ENCODE data around the gene ZNF133. TPM values are rescaled to one million over a fixed set of nuclear protein-coding genes. Genes with fewer than 3 reads are reported as not detected.
A peak's percentile ranks its signal among the peaks of the same experiment; 100 is the strongest.

ZNF133 gene
- total RNA-seq, 1 experiment from 2014 or later: 16.3 TPM

- peaks cover 6% of the 10 kb centered on the region; the same call in 1 of the 2 replicates for H3K36me3 ChIP-seq (ENCODE audit: low read depth, low read length)
- ChIA-PET CTCF (no interaction called here), POLR2A (ENCODE audit: unreplicated experiment) (interaction anchor here (0.6 kb wide), 1 partner anchor 150 kb away, joined by 5 read pairs; the partner anchor contains the start of genes KAT14 and PET117)
- DNase-seq (no peak), ATAC-seq (no peak)
- H3K4me2 ChIP-seq (ENCODE audit: low read length): peak overlapping the region; percentile 83
- H4K20me1 ChIP-seq (ENCODE audit: low read length): no peaks in the 10 kb centered on the region
- H3K4me3 ChIP-seq (ENCODE audit: low read length): peak overlapping the region; percentile 98
- H3K9me2 ChIP-seq (replicated peaks; ENCODE audit: low read length): no peaks in the 10 kb centered on the region
- intact Hi-C loops (cut with micrococcal nuclease): loop anchor here (10.0 kb wide), 1 partner anchor 323 kb away; the partner anchor contains the start of genes MGME1 and SNX5
- H2AFZ ChIP-seq (ENCODE audit: low read length): peak overlapping the region; percentile 99
- peak overlapping the region; percentile 86 for H3K9ac ChIP-seq (ENCODE audit: low read length)
- peaks cover 28% of the 10 kb centered on the region for H3K4me1 ChIP-seq (ENCODE audit: insufficient read depth, low read length)
- peak overlapping the region; percentile 76 for H3K27ac ChIP-seq (ENCODE audit: low read length)
- TSS peak; percentile 99 for BruUV-seq (replicated peaks)
- no peaks in the 10 kb centered on the region for H3K27me3 ChIP-seq (ENCODE audit: low read length)
- no peaks in the 10 kb centered on the region for H3F3A ChIP-seq (ENCODE audit: low read length, unreplicated experiment)
- H3K79me2 ChIP-seq (ENCODE audit: low read length): peaks cover 41% of the 10 kb centered on the region
- H3K9me3 ChIP-seq (ENCODE audit: low read length): peaks cover 16% of the 10 kb centered on the region
- TF ChIP-seq EZH2phosphoT487 (IDR thresholded peaks at IDR 0.05; ENCODE audit: borderline replicate concordance, low read length): no peak
Measured at GRCh38 chr20:18287546-18287914, 797 bp upstream of the ZNF133 start.

GRCh38 chr20:18288749-18289267 lies 481 bp downstream of the ZNF133 start:
- TF ChIP-seq CTCF (conservative IDR thresholded peaks at IDR 0.05; ENCODE audit: low read depth, low read length) (0 out of 2 replicates have a peak, but pooled peaks have one; percentile 6), EZH2 (IDR thresholded peaks at IDR 0.05; ENCODE audit: low read length, unreplicated experiment) (no peak)
- DNase-seq: no peak
- Histone ChIP-seq H3K9ac (ENCODE audit: low read length) (peak overlapping the region; percentile 86), H3K27ac (ENCODE audit: low read length) (peak overlapping the region; percentile 76), H3K36me3 (ENCODE audit: low read depth, low read length) (peaks cover 9% of the 10 kb centered on the region; the same call in 1 of the 2 replicates), H3K9me2 (replicated peaks; ENCODE audit: low read length) (no peaks in the 10 kb centered on the region), H3K79me2 (ENCODE audit: low read length) (peaks cover 53% of the 10 kb centered on the region), H4K20me1 (ENCODE audit: low read length) (no peaks in the 10 kb centered on the region), H3K4me3 (ENCODE audit: low read length) (peak overlapping the region; percentile 98), H3F3A (ENCODE audit: low read length, unreplicated experiment) (no peaks in the 10 kb centered on the region), H3K27me3 (ENCODE audit: low read length) (no peaks in the 10 kb centered on the region), H3K4me2 (ENCODE audit: low read length) (peak overlapping the region; percentile 83), H2AFZ (ENCODE audit: low read length) (peak overlapping the region; percentile 99), H3K9me3 (ENCODE audit: low read length) (peaks cover 16% of the 10 kb centered on the region), H3K4me1 (ENCODE audit: insufficient read depth, low read length) (peaks cover 16% of the 10 kb centered on the region)
- ChIA-PET CTCF (no interaction called here), POLR2A (ENCODE audit: unreplicated experiment) (interaction anchor here (0.6 to 1.0 kb wide), 3 partner anchors 36 to 731 kb away, joined by 3 to 7 read pairs (median 6); partner anchors contain the start of gene SEC23B)
- intact Hi-C loops (cut with micrococcal nuclease): loop anchor here (1.0 to 10.0 kb wide), 4 partner anchors 37 to 324 kb away; partner anchors contain the start of genes DZANK1, MGME1, POLR3F and SNX5
- TSS peak; percentile 52 for BruUV-seq (replicated peaks)
- ATAC-seq: peak; percentile 7; the same call in 1 of the 2 replicates

- H3K4me1 ChIP-seq (ENCODE audit: insufficient read depth, low read length): peaks cover 15% of the 10 kb centered on the region
- H3K36me3 ChIP-seq (ENCODE audit: low read depth, low read length): peaks cover 13% of the 10 kb centered on the region; the same call in 1 of the 2 replicates
- no peaks in the 10 kb centered on the region for H4K20me1 ChIP-seq (ENCODE audit: low read length)
- no peaks in the 10 kb centered on the region for H3K9me2 ChIP-seq (replicated peaks; ENCODE audit: low read length)
- H3K27me3 ChIP-seq (ENCODE audit: low read length): no peaks in the 10 kb centered on the region
- no peak overlapping the region for H3K27ac ChIP-seq (ENCODE audit: low read length)
- peaks cover 58% of the 10 kb centered on the region for H3K79me2 ChIP-seq (ENCODE audit: low read length)
- CTCF ChIA-PET: no interaction called here
- no peak for TF ChIP-seq EZH2phosphoT487 (IDR thresholded peaks at IDR 0.05; ENCODE audit: borderline replicate concordance, low read length)
- no peak for TF ChIP-seq CTCF (conservative IDR thresholded peaks at IDR 0.05; ENCODE audit: low read depth, low read length)
- TF ChIP-seq EZH2 (IDR thresholded peaks at IDR 0.05; ENCODE audit: low read length, unreplicated experiment): no peak
- no TSS peak for BruUV-seq (replicated peaks)
- H3K9ac ChIP-seq (ENCODE audit: low read length): peak overlapping the region; percentile 86
- no peak for DNase-seq
- H3K4me2 ChIP-seq (ENCODE audit: low read length): peak overlapping the region; percentile 83
- intact Hi-C loops (cut with micrococcal nuclease): loop anchor here (2.0 to 10.0 kb wide), 2 partner anchors 151 to 325 kb away; partner anchors contain the start of genes MGME1 and SNX5
- POLR2A ChIA-PET (ENCODE audit: unreplicated experiment): interaction anchor here (0.6 to 0.7 kb wide), 2 partner anchors 149 to 732 kb away, joined by 3 to 4 read pairs; no protein-coding TSS in a partner anchor
- peak overlapping the region; percentile 99 for H2AFZ ChIP-seq (ENCODE audit: low read length)
- H3K4me3 ChIP-seq (ENCODE audit: low read length): peak overlapping the region; percentile 98
- ATAC-seq: no peak
- no peaks in the 10 kb centered on the region for H3F3A ChIP-seq (ENCODE audit: low read length, unreplicated experiment)
- H3K9me3 ChIP-seq (ENCODE audit: low read length): peaks cover 16% of the 10 kb centered on the region
Measured at GRCh38 chr20:18289306-18289705, 979 bp downstream of the ZNF133 start.
